Pericardium fibroblast (primary cell): Measurements from ENCODE around the gene XKRX. TPM values are rescaled to one million over a fixed set of nuclear protein-coding genes. Genes with fewer than 3 reads are reported as not detected.

Experiments used
- total RNA-seq: library from RNA; depleted of rRNA; stranded (reverse); fragments of >200 nt; gene quantifications from 2 replicates; pipeline ENCODE4 v1.2.3, GENCODE V29; 2015

The XKRX gene
- total RNA-seq = 2.0 TPM in 1 of 2 replicates, not detected in the other

GRCh38 chrX:100928660-100929613 is at the start of gene XKRX:
XKRX (minus strand) TSS chrX:100928917; CDS start chrX:100928304, 613 bp downstream.

GRCh38 chrX:100969408-100969807 is 40.7 kb upstream of the XKRX start, which contains the start of gene ARL13A:
ARL13A (plus strand) TSS chrX:100969708; CDS start chrX:100973690, 3,982 bp downstream.

GRCh38 chrX:100874325-100874724 is 54.4 kb downstream of the XKRX start, which contains the start of gene NOX1:
NOX1 (minus strand) TSS chrX:100874359; CDS start chrX:100874139, 220 bp downstream.

Other genes with a start within 250 kb of the XKRX start
- gene SYTL4, start 196.8 kb downstream of the XKRX start, total RNA-seq = 3.1 and 5.0 TPM in 2 replicates
- gene CSTF2, start 108.5 kb downstream of the XKRX start, total RNA-seq = 8.5 and 9.0 TPM in 2 replicates
- gene NOX1, start 54.6 kb downstream of the XKRX start, total RNA-seq = 0.47 TPM in 1 of 2 replicates, not detected in the other
- gene ARL13A, start 40.8 kb upstream of the XKRX start, total RNA-seq = not detected in 2 replicates
- 3.3 and 6.2 TPM in 2 replicates for gene TRMT2B, start 123.2 kb upstream of the XKRX start, total RNA-seq
- 0.47 and 4.4 TPM in 2 replicates for gene TMEM35A, start 150.0 kb upstream of the XKRX start, total RNA-seq
- 1.9 and 2.2 TPM in 2 replicates for gene CENPI, start 169.3 kb upstream of the XKRX start, total RNA-seq